HG03064 (cell line): ENCODE measurements around the gene SLC17A3.

Experiments used
- ATAC-seq: cut with Tn5 transposase; IDR thresholded peaks from one replicate; pipeline ENCODE4 v1.9.1; 2021; ENCODE audit warnings: low read depth; ENCODE audit not compliant: unreplicated experiment

Gene SLC17A3

DNA sequence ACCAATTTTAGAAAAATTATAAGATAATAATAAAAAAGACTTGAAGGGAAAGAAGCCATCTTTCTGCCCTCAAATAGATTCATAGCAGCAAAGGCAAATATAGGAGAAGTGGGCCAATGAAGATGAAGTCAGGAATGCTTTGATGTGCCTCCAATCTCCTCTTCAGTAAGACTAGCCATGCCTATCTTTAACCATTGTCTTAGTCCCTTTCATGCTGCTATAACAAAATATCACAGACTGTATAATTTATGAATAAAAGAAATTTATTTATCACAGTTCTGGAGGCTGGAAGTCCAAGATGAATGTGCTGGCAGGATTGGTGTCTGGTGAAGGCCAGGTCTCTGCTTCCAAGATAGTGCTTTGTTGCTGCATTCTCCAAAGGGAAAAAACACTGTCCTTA lies 18.8 kb upstream of the SLC17A3 start:
- ATAC-seq, result no peak

GRCh38 chr6:25889877-25890853 lies 16.1 kb upstream of the SLC17A3 start:
- ATAC-seq, result no peak

GRCh38 chr6:25888626-25889025 lies 14.6 kb upstream of the SLC17A3 start:
- ATAC-seq, result no peak

- no peak for ATAC-seq
These were observed 12.0 kb upstream of the SLC17A3 start for GRCh38 chr6:25886066-25886465.

GRCh38 chr6:25883991-25884390 lies 9.9 kb upstream of the SLC17A3 start:
- no peak for ATAC-seq

DNA sequence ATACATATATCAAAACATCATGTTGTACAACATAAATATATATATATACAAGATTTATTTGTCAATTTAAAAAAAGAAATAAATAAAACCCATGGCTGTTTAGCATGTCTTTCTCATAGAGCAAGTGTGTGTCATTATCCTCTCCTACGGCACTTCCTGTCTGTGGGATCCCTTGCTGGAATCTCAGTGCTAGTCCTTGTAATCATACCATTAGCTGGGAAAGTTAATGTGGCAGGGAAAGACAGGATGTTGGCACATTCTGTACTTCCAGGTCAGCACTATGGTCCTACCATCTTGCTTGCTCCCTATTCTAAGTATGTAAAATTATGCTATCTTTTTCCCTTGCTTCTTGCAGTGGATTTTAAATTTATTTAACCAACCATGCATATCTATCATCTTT lies 9.5 kb upstream of the SLC17A3 start:
- ATAC-seq, result no peak

GRCh38 chr6:25882051-25882496 lies 8.0 kb upstream of the SLC17A3 start:
- ATAC-seq, result no peak

- ATAC-seq, result no peak
These were observed 6.6 kb upstream of the SLC17A3 start for GRCh38 chr6:25880601-25881000.

DNA sequence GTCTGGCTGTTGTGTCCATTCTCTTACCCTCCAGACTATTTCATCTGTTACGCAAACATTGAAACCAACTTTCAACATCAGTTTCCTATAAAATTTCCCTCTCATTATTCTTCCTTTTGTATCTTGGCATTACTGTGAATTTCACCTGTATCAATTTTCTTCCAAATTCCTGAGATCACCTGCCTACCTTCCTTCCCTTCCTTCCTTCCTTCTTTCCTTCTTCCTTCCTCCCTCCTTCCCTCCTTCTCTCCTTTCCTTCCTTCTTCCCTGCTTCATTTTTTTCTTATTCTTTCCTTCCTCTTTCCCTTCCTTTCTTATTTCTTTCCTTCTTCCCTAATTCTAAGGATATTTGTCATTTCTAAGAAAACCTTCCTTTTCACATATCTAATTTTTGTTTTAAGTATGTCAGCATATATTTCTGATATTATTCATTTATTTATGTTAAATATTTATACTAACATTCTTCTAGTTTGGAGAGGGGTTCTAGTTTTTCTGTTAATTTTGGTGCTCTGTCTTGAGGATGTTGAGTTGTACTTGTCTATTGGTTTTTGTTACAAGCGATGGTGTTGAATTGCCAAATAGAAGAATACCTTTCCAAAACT lies 4.8 kb upstream of the SLC17A3 start:
- no peak for ATAC-seq

- no peak for ATAC-seq
These were observed 2.0 kb upstream of the SLC17A3 start for GRCh38 chr6:25875926-25876602.

DNA sequence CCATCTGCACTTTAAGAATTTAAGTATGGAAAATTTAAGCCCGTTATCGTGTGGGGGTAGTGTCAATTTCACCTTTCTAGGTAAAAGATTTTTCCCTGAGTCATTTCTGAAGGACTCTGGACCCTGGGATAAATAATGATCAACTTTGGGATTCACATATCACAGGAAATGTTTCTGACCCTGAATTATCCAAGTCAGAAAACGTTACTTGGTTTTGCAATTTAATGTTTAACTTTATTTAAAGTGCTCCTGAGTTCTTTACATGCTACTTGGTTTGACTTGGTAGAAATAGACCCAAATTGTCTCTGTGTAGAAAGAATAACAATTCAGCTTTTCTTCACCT lies 1.5 kb upstream of the SLC17A3 start:
- no peak for ATAC-seq

- no peak for ATAC-seq
These were observed 949 bp upstream of the SLC17A3 start for GRCh38 chr6:25874822-25875562.

GRCh38 chr6:25872814-25873213 lies 1.2 kb downstream of the SLC17A3 start:
- ATAC-seq, result no peak

GRCh38 chr6:25869840-25870239 lies 4.2 kb downstream of the SLC17A3 start:
- no peak for ATAC-seq

- no peak for ATAC-seq
These were observed 5.4 kb downstream of the SLC17A3 start for GRCh38 chr6:25868436-25869183.

GRCh38 chr6:25866011-25866410 lies 8.0 kb downstream of the SLC17A3 start:
- ATAC-seq, result no peak

DNA sequence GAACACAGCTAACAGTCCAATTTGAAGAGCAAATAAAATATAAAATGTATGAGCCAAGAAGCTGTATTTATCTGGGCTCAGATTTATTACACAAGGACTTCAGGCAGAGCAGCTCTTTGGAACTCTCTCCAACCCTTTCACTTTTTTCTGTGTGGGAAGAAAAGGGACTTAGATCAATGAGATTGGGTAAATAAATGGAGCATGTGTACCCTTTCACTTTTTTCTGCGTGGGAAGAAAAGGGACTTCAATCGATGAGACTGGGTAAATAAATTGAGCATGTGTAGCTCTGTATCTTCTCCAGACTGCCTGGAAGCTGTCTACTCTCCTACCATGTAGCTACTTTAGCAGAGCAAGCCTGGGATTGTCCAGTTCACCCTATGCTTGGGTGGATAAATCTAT lies 10.7 kb downstream of the SLC17A3 start:
- no peak for ATAC-seq

- no peak for ATAC-seq
These were observed 11.8 kb downstream of the SLC17A3 start for GRCh38 chr6:25862199-25862598.

DNA sequence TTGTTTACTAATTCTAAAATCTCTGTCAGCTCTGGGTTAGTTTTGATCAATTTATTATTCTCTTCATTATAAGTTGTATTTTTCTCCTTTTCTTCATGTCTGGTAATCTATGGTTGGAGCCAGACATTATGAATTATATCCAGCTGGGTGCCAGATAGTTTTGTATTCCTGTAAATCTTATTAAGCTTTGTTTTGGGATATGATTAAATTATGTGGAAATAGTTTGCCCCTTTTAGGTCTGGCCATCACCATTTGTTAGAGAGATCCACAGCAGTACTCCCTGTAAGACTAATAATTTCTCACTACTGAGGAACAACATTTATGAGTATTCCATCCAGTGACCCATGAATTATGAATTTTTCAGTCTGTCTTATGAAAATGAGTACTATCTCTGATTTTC lies 21.3 kb downstream of the SLC17A3 start:
- ATAC-seq, result no peak

- no peak for ATAC-seq
These were observed 22.1 kb downstream of the SLC17A3 start for GRCh38 chr6:25851961-25852360.
